Embryonic facial prominence (tissue), 1 donor: ENCODE data around the gene FYTTD1.

Experiments
- DNase-seq: peaks from one replicate; pipeline ENCODE4 v3.0.0-alpha.2; 2016; ENCODE audit errors: extremely low spot score

The FYTTD1 gene

GRCh38 chr3:197791892-197792647 lies 42.4 kb downstream of the FYTTD1 start:
- DNase-seq: no peak

- no peak for DNase-seq
These were observed 43.6 kb downstream of the FYTTD1 start for GRCh38 chr3:197793247-197793646.

- no peak for DNase-seq
These were observed 44.4 kb downstream of the FYTTD1 start for GRCh38 chr3:197794115-197794514.

- DNase-seq: no peak
These were observed 45.5 kb downstream of the FYTTD1 start for GRCh38 chr3:197795200-197795599.

GRCh38 chr3:197796087-197796486 lies 46.4 kb downstream of the FYTTD1 start:
- no peak for DNase-seq

- no peak for DNase-seq
These were observed 49.2 kb downstream of the FYTTD1 start for GRCh38 chr3:197798863-197799262.

GRCh38 chr3:197800379-197800778 lies 50.7 kb downstream of the FYTTD1 start:
- no peak for DNase-seq

GRCh38 chr3:197801891-197802778 lies 52.5 kb downstream of the FYTTD1 start:
- DNase-seq: no peak

GRCh38 chr3:197802779-197803459 lies 53.2 kb downstream of the FYTTD1 start:
- no peak for DNase-seq

- DNase-seq: no peak
These were observed 54.8 kb downstream of the FYTTD1 start for GRCh38 chr3:197804511-197804910.

GRCh38 chr3:197807969-197808587 lies 58.4 kb downstream of the FYTTD1 start:
- DNase-seq: no peak

- no peak for DNase-seq
These were observed 59.8 kb downstream of the FYTTD1 start for GRCh38 chr3:197809356-197810020.

GRCh38 chr3:197810901-197811300 lies 61.2 kb downstream of the FYTTD1 start:
- DNase-seq: no peak

GRCh38 chr3:197811343-197811742 lies 61.7 kb downstream of the FYTTD1 start:
- no peak for DNase-seq

GRCh38 chr3:197814372-197814771 lies 64.7 kb downstream of the FYTTD1 start:
- DNase-seq: no peak

GRCh38 chr3:197820550-197821335 lies 71.1 kb downstream of the FYTTD1 start:
- DNase-seq: no peak

GRCh38 chr3:197829397-197830045 lies 79.8 kb downstream of the FYTTD1 start:
- no peak for DNase-seq

GRCh38 chr3:197830308-197830966 lies 80.8 kb downstream of the FYTTD1 start:
- no peak for DNase-seq

- DNase-seq: no peak
These were observed 81.3 kb downstream of the FYTTD1 start for GRCh38 chr3:197830967-197831313.
